Endothelial cell of umbilical vein (primary cell): ENCODE data around the gene ORC5. TPM values are rescaled to one million over a fixed set of nuclear protein-coding genes. Genes with fewer than 3 reads are reported as not detected.

ENCODE experiments used
- BruUV-seq: library from RNA; stranded (reverse); fragments of 400-500 nt; replicated peaks from 2 replicates; lab custom pipeline; 2021; lab: Mats Ljungman, UMichigan
- CTCF ChIA-PET: fragments of 300-600, 350-600 bp; sonication (Branson Sonifier 250); formaldehyde crosslinking; loops from one replicate; lab custom pipeline; 2021; ENCODE audit warnings: antibody characterized with exemption, inconsistent platforms; lab: Charles Lee
- POLR2A ChIA-PET: fragments of 300-600, 350-600 bp; sonication (Branson Sonifier 250); formaldehyde crosslinking; loops from one replicate; lab custom pipeline; 2021; ENCODE audit warnings: antibody characterized with exemption, inconsistent platforms; lab: Charles Lee
- DNase-seq: peaks from one replicate; pipeline ENCODE4 v3.0.0-alpha.2; 2011; ENCODE audit warnings: low read depth, low spot score
- FAIRE-seq: peaks from 2 replicates; lab custom pipeline; 2011; peaks lifted over from hg19 to GRCh38; lab: Jason Lieb, UNC
- H2AFZ ChIP-seq: 2 replicates; pipeline ENCODE4 v1.6.0; 2012; ENCODE audit warnings: low read depth, low read length, control low read depth, inconsistent platforms
- H3K27ac ChIP-seq: 2 replicates; pipeline ENCODE4 v1.5.1; 2011; ENCODE audit warnings: low read depth, mild to moderate bottlenecking, control low read depth, low read length, moderate library complexity; ENCODE audit not compliant: insufficient read depth
- H3K27me3 ChIP-seq, 2 experiments: 2 replicates each; pipeline versions ENCODE4 v1.6.0 to v1.6.1; 2011; ENCODE audit warnings: low read length in 2 of 2, mixed read lengths in 1 of 2; ENCODE audit not compliant: control insufficient read depth in 2 of 2, insufficient read depth in 2 of 2
- H3K36me3 ChIP-seq, 2 experiments: 2 replicates in 1 of 2; 3 replicates in 1 of 2; pipeline ENCODE4 v1.5.1; 2011; ENCODE audit warnings: low read length in 2 of 2, mild to moderate bottlenecking in 1 of 2, moderate library complexity in 1 of 2; ENCODE audit not compliant: control insufficient read depth in 2 of 2, insufficient read depth in 2 of 2; ENCODE audit errors: extremely low read depth in 1 of 2
- H3K4me1 ChIP-seq: 3 replicates; pipeline ENCODE4 v1.5.1; 2011; ENCODE audit warnings: mild to moderate bottlenecking, low read length; ENCODE audit not compliant: control insufficient read depth, insufficient read depth; ENCODE audit errors: extremely low read depth
- H3K4me2 ChIP-seq: 2 replicates; pipeline ENCODE4 v1.6.1; 2011; ENCODE audit warnings: low read length, control low read depth, mixed read lengths; ENCODE audit not compliant: insufficient read depth
- H3K4me3 ChIP-seq, 3 experiments: fragments of 200-600 bp in 1 of 3; sonication (generic), shearing (Covaris generic) in 1 of 3; replicated peaks in 1 of 3; 2 replicates each; pipeline ENCODE4 v1.5.1; 2011 to 2016; ENCODE audit warnings: control low read depth in 3 of 3, low read length in 3 of 3, mild to moderate bottlenecking in 2 of 3, inconsistent platforms in 1 of 3, low read depth in 1 of 3, moderate library complexity in 1 of 3; ENCODE audit not compliant: insufficient read depth in 1 of 3
- H3K79me2 ChIP-seq: 2 replicates; pipeline ENCODE4 v1.6.0; 2012; ENCODE audit warnings: low read length, inconsistent platforms; ENCODE audit not compliant: control insufficient read depth, insufficient read depth
- H3K9ac ChIP-seq: replicated peaks from 2 replicates; pipeline ENCODE3; 2011; ENCODE audit warnings: low read length, control low read depth; ENCODE audit not compliant: insufficient read depth; ENCODE audit errors: extremely low read depth
- H3K9me1 ChIP-seq: replicated peaks from 3 replicates; pipeline ENCODE4 v1.6.0; 2011; ENCODE audit warnings: mild to moderate bottlenecking, low read length; ENCODE audit not compliant: control insufficient read depth, insufficient read depth; ENCODE audit errors: extremely low read depth
- H3K9me3 ChIP-seq: replicated peaks from 2 replicates; pipeline ENCODE4 v1.5.1; 2012; ENCODE audit warnings: low read length, inconsistent platforms; ENCODE audit not compliant: control insufficient read depth, insufficient read depth
- H4K20me1 ChIP-seq: replicated peaks from 2 replicates; pipeline ENCODE3; 2011; ENCODE audit warnings: mild to moderate bottlenecking, low read length; ENCODE audit not compliant: control insufficient read depth, insufficient read depth; ENCODE audit errors: extremely low read depth
- EZH2 ChIP-seq: IDR thresholded peaks from 2 replicates; pipeline ENCODE4 v1.6.1; 2012; ENCODE audit warnings: borderline replicate concordance, low read depth, mild to moderate bottlenecking, moderate library complexity, low read length, inconsistent platforms; ENCODE audit not compliant: severe bottlenecking
- FOS ChIP-seq: IDR thresholded peaks from 2 replicates; pipeline ENCODE4 v1.6.1; 2011; ENCODE audit warnings: mild to moderate bottlenecking, low read length, moderate library complexity, borderline replicate concordance; ENCODE audit not compliant: insufficient read depth
- GATA2 ChIP-seq: IDR thresholded peaks from 2 replicates; pipeline ENCODE4 v1.7.0; 2011; ENCODE audit warnings: low read depth, mild to moderate bottlenecking, moderate library complexity, mixed read lengths, low read length; ENCODE audit not compliant: insufficient read length, insufficient read depth
- JUN ChIP-seq: IDR thresholded peaks from 2 replicates; pipeline ENCODE4 v1.6.1; 2011; ENCODE audit warnings: borderline replicate concordance, low read depth; ENCODE audit not compliant: insufficient read length, insufficient read depth
- MYC ChIP-seq: IDR thresholded peaks from one replicate; pipeline ENCODE4 v1.6.1; 2011; ENCODE audit warnings: mild to moderate bottlenecking, low read depth, low read length
- POLR2A ChIP-seq: IDR thresholded peaks from 2 replicates; pipeline ENCODE4 v1.6.1; 2012; ENCODE audit warnings: low read depth, mild to moderate bottlenecking, control low read depth, low read length
- POLR2AphosphoS5 ChIP-seq: IDR thresholded peaks from 2 replicates; pipeline ENCODE4 v1.6.1; 2012; ENCODE audit warnings: low read depth, mild to moderate bottlenecking, control low read depth, low read length, moderate library complexity; ENCODE audit not compliant: insufficient read depth
- dilution Hi-C: fragments of 300-500 bp; cut with MboI; formaldehyde crosslinking; loops from one replicate; pipeline ENCODE4 v1.15.0; 2019; ENCODE audit warnings: low sequenced_read_pairs; ENCODE audit not compliant: extremely low pct_ligation_motif_present
- intact Hi-C: fragments of 100-400 bp; cut with micrococcal nuclease; formaldehyde crosslinking; loops from one replicate; pipeline ENCODE4 v1.10.0; 2022
- polyA plus RNA-seq, 4 experiments: library from polyadenylated mRNA; depleted of rRNA in 3 of 4; stranded (reverse) in 3 of 4; unstranded in 1 of 4; fragments of >200 nt; gene quantifications; 2 replicates each; pipeline versions ENCODE4 v1.2.1 to v1.2.3, GENCODE V29; 2011 to 2012; ENCODE audit warnings: missing spikeins in 1 of 4
- total RNA-seq: library from RNA; stranded (reverse); gene quantifications from 2 replicates; pipeline ENCODE4 v1.2.3, GENCODE V29; 2021
- TF ChIP-seq, protein P1 (sequence below), 2 donors: IDR thresholded peaks; 1 replicate in 1 of 2; 2 replicates in 1 of 2; pipeline ENCODE4 v1.5.1; 2011; ENCODE audit warnings: low read length in 2 of 2, mild to moderate bottlenecking in 2 of 2, moderate library complexity in 2 of 2, control low read depth in 1 of 2, inconsistent platforms in 1 of 2, low read depth in 1 of 2; ENCODE audit not compliant: insufficient read depth in 1 of 2; ENCODE audit errors: extremely low read depth in 1 of 2
- TF ChIP-seq, protein P2 (sequence below): IDR thresholded peaks from 2 replicates; pipeline ENCODE4 v1.6.1; 2011; ENCODE audit not compliant: insufficient read depth, insufficient read length

Gene ORC5
- total and polyA plus RNA-seq, 2 donors (not counting 3 experiments of a cell fraction or from before 2014, with no cell fraction given): 7.9 to 21.1 TPM

DNA sequence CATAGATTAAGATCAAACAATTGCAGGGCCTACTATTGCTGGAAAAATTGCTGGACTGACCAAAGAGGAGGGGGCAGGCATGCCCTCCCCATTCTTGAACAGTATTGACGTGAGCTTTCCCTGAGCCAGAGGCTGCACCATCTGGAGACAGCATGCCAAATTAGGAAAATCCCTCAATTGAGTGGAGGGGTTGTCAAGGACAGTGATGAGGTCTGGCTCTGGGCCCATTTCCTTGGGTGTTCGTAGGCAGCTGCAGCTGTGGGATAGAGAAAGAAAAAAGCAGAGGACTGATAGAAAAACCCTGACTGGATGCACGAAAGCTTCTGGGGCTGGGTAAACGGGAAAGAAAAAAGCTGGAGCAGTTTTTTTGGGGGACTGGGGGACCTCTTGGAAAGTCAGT is 22.8 kb upstream of the ORC5 start:
- FAIRE-seq: no peak
- H3K27ac ChIP-seq: no peak overlapping the region
- no peaks in the 10 kb centered on the region for H3K36me3 ChIP-seq
- TF ChIP-seq GATA2 (no peak), POLR2A (no peak)
- no peak overlapping the region for H3K9ac ChIP-seq
- no TSS peak for BruUV-seq
- no peaks in the 10 kb centered on the region for H3K4me1 ChIP-seq
- dilution Hi-C loops (no loop called here), intact Hi-C loops (loop anchor here (1.0 kb wide), 4 partner anchors 22 to 688 kb away; no protein-coding TSS in a partner anchor)
- no peaks in the 10 kb centered on the region for H3K79me2 ChIP-seq
- H4K20me1 ChIP-seq: no peaks in the 10 kb centered on the region
- CTCF ChIA-PET: interaction anchor here (0.6 to 4.9 kb wide), 5 partner anchors 9 to 688 kb away, joined by 3 to 98 read pairs (median 24); no protein-coding TSS in a partner anchor
- POLR2A ChIA-PET: no interaction called here
- no peak overlapping the region for H3K4me3 ChIP-seq
- no peak for DNase-seq
- H3K27me3 ChIP-seq: peaks cover 6 to 29% of the 10 kb centered on the region in 2 experiments
- no peak overlapping the region for H3K4me2 ChIP-seq
- H3K9me1 ChIP-seq: no peaks in the 10 kb centered on the region
- H2AFZ ChIP-seq: no peak overlapping the region
- no peaks in the 10 kb centered on the region for H3K9me3 ChIP-seq

DNA sequence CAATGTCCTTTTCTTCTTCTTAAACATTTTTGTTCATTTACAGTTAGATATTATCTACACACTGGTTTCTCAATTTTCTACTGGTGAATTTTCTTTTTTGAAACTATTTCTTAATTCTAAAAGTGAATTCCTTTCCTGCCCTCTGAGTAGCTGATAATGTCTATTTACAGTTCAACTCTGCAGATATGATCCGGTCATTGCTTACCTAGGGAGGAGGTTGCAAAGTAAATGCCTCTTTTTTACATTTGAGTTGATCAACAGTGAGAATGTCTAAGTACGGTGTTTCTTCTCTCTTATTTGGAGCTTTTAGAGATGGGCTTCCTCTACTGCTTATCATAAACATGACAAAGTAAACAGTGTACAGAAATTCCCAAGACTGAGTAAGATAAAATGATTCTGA is 20.6 kb upstream of the ORC5 start:
- H3K4me3 ChIP-seq: no peak overlapping the region
- no peak overlapping the region for H3K9ac ChIP-seq
- no peak for DNase-seq
- intact Hi-C loops: no loop called here
- ChIA-PET POLR2A (no interaction called here), CTCF (interaction anchor here (4.9 kb wide), 1 partner anchor 690 kb away, joined by 49 read pairs; no protein-coding TSS in a partner anchor)
- no peak overlapping the region for H3K27ac ChIP-seq
- no peak overlapping the region for H3K4me2 ChIP-seq
- no peak overlapping the region for H2AFZ ChIP-seq
- no peaks in the 10 kb centered on the region for H3K79me2 ChIP-seq
- no TSS peak for BruUV-seq
- peaks cover 6 to 23% of the 10 kb centered on the region in 2 experiments for H3K27me3 ChIP-seq
- no peak for FAIRE-seq
- no peaks in the 10 kb centered on the region for H3K9me1 ChIP-seq
- peaks cover 8% of the 10 kb centered on the region for H3K4me1 ChIP-seq
- dilution Hi-C loops: no loop called here
- H3K36me3 ChIP-seq: no peaks in the 10 kb centered on the region
- no peak for TF ChIP-seq POLR2AphosphoS5
- TF ChIP-seq FOS: no peak
- TF ChIP-seq, protein P1, sequence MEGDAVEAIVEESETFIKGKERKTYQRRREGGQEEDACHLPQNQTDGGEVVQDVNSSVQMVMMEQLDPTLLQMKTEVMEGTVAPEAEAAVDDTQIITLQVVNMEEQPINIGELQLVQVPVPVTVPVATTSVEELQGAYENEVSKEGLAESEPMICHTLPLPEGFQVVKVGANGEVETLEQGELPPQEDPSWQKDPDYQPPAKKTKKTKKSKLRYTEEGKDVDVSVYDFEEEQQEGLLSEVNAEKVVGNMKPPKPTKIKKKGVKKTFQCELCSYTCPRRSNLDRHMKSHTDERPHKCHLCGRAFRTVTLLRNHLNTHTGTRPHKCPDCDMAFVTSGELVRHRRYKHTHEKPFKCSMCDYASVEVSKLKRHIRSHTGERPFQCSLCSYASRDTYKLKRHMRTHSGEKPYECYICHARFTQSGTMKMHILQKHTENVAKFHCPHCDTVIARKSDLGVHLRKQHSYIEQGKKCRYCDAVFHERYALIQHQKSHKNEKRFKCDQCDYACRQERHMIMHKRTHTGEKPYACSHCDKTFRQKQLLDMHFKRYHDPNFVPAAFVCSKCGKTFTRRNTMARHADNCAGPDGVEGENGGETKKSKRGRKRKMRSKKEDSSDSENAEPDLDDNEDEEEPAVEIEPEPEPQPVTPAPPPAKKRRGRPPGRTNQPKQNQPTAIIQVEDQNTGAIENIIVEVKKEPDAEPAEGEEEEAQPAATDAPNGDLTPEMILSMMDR (IDR thresholded peaks at IDR 0.05; ENCODE audit: extremely low read depth in 1 of 2, insufficient read depth in 1 of 2, low read depth in 1 of 2, low read length in 2 of 2): no peak
- TF ChIP-seq JUN: no peak
- no peak for TF ChIP-seq EZH2
- TF ChIP-seq MYC: no peak
- TF ChIP-seq GATA2: no peak
- TF ChIP-seq, protein P2, sequence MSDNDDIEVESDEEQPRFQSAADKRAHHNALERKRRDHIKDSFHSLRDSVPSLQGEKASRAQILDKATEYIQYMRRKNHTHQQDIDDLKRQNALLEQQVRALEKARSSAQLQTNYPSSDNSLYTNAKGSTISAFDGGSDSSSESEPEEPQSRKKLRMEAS: no peak
- no peak for TF ChIP-seq POLR2A
- no peaks in the 10 kb centered on the region for H3K9me3 ChIP-seq
- H4K20me1 ChIP-seq: no peaks in the 10 kb centered on the region
